MM.1S (cell line): ENCODE data around the gene AADAT.
A peak's percentile ranks its signal among the peaks of the same experiment; 100 is the strongest.

Source experiments
- DNase-seq: peaks from one replicate; pipeline ENCODE4 v3.0.0-alpha.2; 2015
- H2AFZ ChIP-seq: fragments of 300-600 bp; sonication (generic); 2 replicates; pipeline ENCODE4 v1.6.0; 2016; ENCODE audit warnings: antibody characterized with exemption, low read length
- H3F3A ChIP-seq: fragments of 300-600 bp; sonication (generic); 2 replicates; pipeline ENCODE4 v1.6.1; 2016; ENCODE audit warnings: mild to moderate bottlenecking, antibody characterized with exemption, low read length, moderate library complexity, mixed read lengths; ENCODE audit not compliant: insufficient read depth
- H3K27ac ChIP-seq: fragments of 300-600 bp; sonication (generic); 2 replicates; pipeline ENCODE4 v1.5.1; 2016; ENCODE audit warnings: mild to moderate bottlenecking, low read length
- H3K27me3 ChIP-seq: fragments of 300-600 bp; sonication (generic); replicated peaks from 2 replicates; pipeline ENCODE4 v1.6.0; 2016; ENCODE audit warnings: low read length; ENCODE audit not compliant: insufficient read depth
- H3K36me3 ChIP-seq: fragments of 300-600 bp; sonication (generic); replicated peaks from 2 replicates; pipeline ENCODE4 v1.6.1; 2016; ENCODE audit warnings: mild to moderate bottlenecking, low read length, mixed read lengths; ENCODE audit not compliant: insufficient read depth
- H3K4me1 ChIP-seq: fragments of 300-600 bp; sonication (generic); 2 replicates; pipeline ENCODE4 v1.6.1; 2016; ENCODE audit warnings: low read length, mixed read lengths
- H3K4me2 ChIP-seq: fragments of 300-600 bp; sonication (generic); 2 replicates; pipeline ENCODE4 v1.6.0; 2016; ENCODE audit warnings: low read depth, low read length
- H3K4me3 ChIP-seq: fragments of 300-600 bp; sonication (generic); 2 replicates; pipeline ENCODE4 v1.5.1; 2016; ENCODE audit warnings: low read length, mixed read lengths
- H3K79me2 ChIP-seq: fragments of 300-600 bp; sonication (generic); 2 replicates; pipeline ENCODE4 v1.6.1; 2016; ENCODE audit warnings: mixed run types, low read length, mixed read lengths
- H3K9ac ChIP-seq: fragments of 300-600 bp; sonication (generic); 2 replicates; pipeline ENCODE4 v1.6.1; 2016; ENCODE audit warnings: low read length, mixed read lengths
- H3K9me2 ChIP-seq: fragments of 300-600 bp; sonication (generic); replicated peaks from 2 replicates; pipeline ENCODE4 v1.6.1; 2016; ENCODE audit warnings: mild to moderate bottlenecking, low read length, mixed read lengths; ENCODE audit not compliant: insufficient read depth
- H3K9me3 ChIP-seq: fragments of 300-600 bp; sonication (generic); replicated peaks from 2 replicates; pipeline ENCODE4 v1.6.1; 2016; ENCODE audit warnings: mild to moderate bottlenecking, low read length, mixed read lengths; ENCODE audit not compliant: insufficient read depth
- H4K20me1 ChIP-seq: fragments of 300-600 bp; sonication (generic); 2 replicates; pipeline ENCODE4 v1.6.1; 2016; ENCODE audit warnings: mild to moderate bottlenecking, low read length, moderate library complexity, mixed read lengths; ENCODE audit not compliant: insufficient read depth
- EZH2 ChIP-seq: fragments of 300-600 bp; sonication (generic); optimal IDR thresholded peaks from 2 replicates; pipeline ENCODE3; 2017; ENCODE audit warnings: low read depth, mild to moderate bottlenecking, antibody characterized with exemption, low read length, mixed read lengths
- EZH2phosphoT487 ChIP-seq: fragments of 300-600 bp; sonication (generic); IDR thresholded peaks from 2 replicates; pipeline ENCODE4 v1.6.1; 2018; ENCODE audit warnings: antibody characterized with exemption, low read length
- TF ChIP-seq, protein P1 (sequence below): fragments of 300-600 bp; sonication (generic); IDR thresholded peaks from 2 replicates; pipeline ENCODE4 v1.5.1; 2016; ENCODE audit warnings: antibody characterized with exemption, low read length, mixed read lengths

AADAT gene

DNA sequence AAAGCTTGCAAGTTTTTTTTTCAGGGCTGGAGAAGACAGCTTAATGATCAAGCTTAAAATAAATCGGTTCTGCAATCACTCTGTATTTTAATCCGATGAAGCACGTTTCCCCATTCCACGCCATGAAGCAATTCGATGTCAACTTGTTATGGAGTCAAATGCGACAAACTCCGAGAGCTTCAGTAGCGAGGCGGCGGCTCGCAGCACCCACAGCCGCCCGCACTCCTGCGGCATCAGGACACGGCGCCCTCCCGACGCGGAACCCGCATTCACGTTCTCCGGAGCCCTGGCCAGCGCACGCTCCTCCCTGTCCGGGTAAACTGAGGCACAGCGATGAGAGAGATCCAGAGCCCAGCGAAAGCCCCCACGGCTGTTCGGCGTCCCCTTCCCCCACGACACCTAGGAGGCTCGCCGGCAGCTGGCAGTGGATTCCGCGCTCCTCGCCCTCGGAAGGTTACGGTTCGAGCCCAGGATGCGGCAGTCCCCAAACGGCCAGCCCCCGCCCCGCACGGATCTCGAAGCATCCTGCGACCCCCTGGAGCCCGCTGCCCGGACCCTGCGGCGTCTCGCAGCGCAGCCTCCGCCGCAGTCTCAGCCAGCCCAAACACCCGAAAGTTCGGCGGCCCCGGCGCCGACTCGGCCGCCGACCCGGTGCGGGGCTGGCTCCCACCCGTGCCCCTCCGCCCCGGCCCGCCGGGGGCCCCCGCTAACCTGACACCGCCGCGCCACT lies 64.1 kb downstream of the AADAT start:
- peaks cover 6% of the 10 kb centered on the region for H3F3A ChIP-seq
- H2AFZ ChIP-seq: peak overlapping the region; percentile 51; the same call in 1 of the 2 replicates
- H3K27ac ChIP-seq: no peak overlapping the region
- H3K9ac ChIP-seq: peak overlapping the region; percentile 17; the same call in 1 of the 2 replicates
- peaks cover 3% of the 10 kb centered on the region; the same call in 1 of the 2 replicates for H3K4me1 ChIP-seq
- no peaks in the 10 kb centered on the region for H3K27me3 ChIP-seq
- H4K20me1 ChIP-seq: no peaks in the 10 kb centered on the region
- peak overlapping the region; percentile 58 for H3K4me2 ChIP-seq
- no peaks in the 10 kb centered on the region for H3K9me2 ChIP-seq
- H3K9me3 ChIP-seq: no peaks in the 10 kb centered on the region
- H3K36me3 ChIP-seq: no peaks in the 10 kb centered on the region
- H3K79me2 ChIP-seq: no peaks in the 10 kb centered on the region
- no peak for DNase-seq
- H3K4me3 ChIP-seq: peak overlapping the region; percentile 43
- TF ChIP-seq EZH2: no peak
- TF ChIP-seq EZH2phosphoT487: no peak
- TF ChIP-seq, protein P1, sequence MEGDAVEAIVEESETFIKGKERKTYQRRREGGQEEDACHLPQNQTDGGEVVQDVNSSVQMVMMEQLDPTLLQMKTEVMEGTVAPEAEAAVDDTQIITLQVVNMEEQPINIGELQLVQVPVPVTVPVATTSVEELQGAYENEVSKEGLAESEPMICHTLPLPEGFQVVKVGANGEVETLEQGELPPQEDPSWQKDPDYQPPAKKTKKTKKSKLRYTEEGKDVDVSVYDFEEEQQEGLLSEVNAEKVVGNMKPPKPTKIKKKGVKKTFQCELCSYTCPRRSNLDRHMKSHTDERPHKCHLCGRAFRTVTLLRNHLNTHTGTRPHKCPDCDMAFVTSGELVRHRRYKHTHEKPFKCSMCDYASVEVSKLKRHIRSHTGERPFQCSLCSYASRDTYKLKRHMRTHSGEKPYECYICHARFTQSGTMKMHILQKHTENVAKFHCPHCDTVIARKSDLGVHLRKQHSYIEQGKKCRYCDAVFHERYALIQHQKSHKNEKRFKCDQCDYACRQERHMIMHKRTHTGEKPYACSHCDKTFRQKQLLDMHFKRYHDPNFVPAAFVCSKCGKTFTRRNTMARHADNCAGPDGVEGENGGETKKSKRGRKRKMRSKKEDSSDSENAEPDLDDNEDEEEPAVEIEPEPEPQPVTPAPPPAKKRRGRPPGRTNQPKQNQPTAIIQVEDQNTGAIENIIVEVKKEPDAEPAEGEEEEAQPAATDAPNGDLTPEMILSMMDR: no peak

DNA sequence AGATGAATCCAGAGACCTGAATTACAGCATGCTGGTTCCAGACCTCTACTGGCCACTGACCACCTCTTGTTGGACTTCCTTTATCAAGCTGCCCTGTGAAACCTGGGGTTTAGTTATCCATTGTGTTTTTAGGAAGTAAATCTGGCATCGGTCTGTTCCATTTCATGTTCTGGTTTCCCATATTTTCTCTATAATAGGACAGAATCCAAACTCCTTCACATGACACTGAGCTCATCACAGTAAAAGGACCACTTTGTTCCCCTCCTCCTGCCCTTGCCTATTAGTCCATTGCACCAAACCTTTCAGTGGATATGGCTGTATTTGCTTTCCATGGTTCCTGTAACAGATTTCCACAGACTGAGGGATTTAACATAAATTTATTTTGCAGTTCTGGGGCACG lies 67.5 kb downstream of the AADAT start:
- Histone ChIP-seq H3K9me2 (no peaks in the 10 kb centered on the region), H3F3A (peaks cover 6% of the 10 kb centered on the region), H3K4me1 (no peaks in the 10 kb centered on the region), H3K79me2 (no peaks in the 10 kb centered on the region), H3K4me3 (no peak overlapping the region), H3K27ac (no peak overlapping the region), H4K20me1 (no peaks in the 10 kb centered on the region), H3K9ac (no peak overlapping the region), H3K4me2 (no peak overlapping the region), H3K27me3 (no peaks in the 10 kb centered on the region), H2AFZ (no peak overlapping the region), H3K9me3 (no peaks in the 10 kb centered on the region), H3K36me3 (no peaks in the 10 kb centered on the region)
- TF ChIP-seq EZH2phosphoT487 (no peak), EZH2 (no peak)
- TF ChIP-seq, protein P1: no peak
- no peak for DNase-seq

DNA sequence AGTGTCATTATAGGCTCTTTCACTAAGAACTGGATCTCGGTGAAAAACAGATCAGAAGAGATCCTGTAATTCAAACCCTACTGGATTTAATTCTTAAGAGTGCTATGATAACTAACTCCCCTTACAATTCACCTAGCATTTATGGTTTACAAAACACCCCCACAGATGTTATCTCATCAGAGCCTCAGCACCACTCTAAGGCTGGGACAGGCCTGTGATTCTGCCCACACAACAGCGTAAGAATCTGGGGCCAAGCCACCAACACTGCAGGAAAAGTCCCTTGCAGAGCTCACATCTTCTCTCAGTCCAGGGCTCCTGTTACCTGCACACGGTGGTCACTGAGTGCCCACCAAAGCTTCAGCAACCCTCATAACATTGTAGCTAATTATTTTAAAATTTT lies 72.5 kb downstream of the AADAT start:
- H2AFZ ChIP-seq: no peak overlapping the region
- H3K4me2 ChIP-seq: no peak overlapping the region
- H4K20me1 ChIP-seq: no peaks in the 10 kb centered on the region
- no peaks in the 10 kb centered on the region for H3K4me1 ChIP-seq
- H3K9me3 ChIP-seq: no peaks in the 10 kb centered on the region
- H3K9ac ChIP-seq: no peak overlapping the region
- no peaks in the 10 kb centered on the region for H3K79me2 ChIP-seq
- no peaks in the 10 kb centered on the region for H3F3A ChIP-seq
- H3K9me2 ChIP-seq: no peaks in the 10 kb centered on the region
- TF ChIP-seq, protein P1: no peak
- no peak for TF ChIP-seq EZH2
- no peak overlapping the region for H3K4me3 ChIP-seq
- no peaks in the 10 kb centered on the region for H3K36me3 ChIP-seq
- no peaks in the 10 kb centered on the region for H3K27me3 ChIP-seq
- DNase-seq: no peak
- no peak overlapping the region for H3K27ac ChIP-seq
